Activated CD4-positive, alpha-beta T cell treated with anti-CD3 and anti-CD28 coated beads, Interleukin-2, amount 10 ng/mL, durations not matched to agents 7 days and 5 days (primary cell): ENCODE measurements around the gene DUSP5. TPM values are rescaled to one million over a fixed set of nuclear protein-coding genes. Genes with fewer than 3 reads are reported as not detected.
"Not testable (repeated sequence)": the region's sequence is repeated elsewhere in the genome, so short reads cannot be mapped to it uniquely, and the experiment has no call there.

ENCODE experiments used
- CTCF ChIA-PET: fragments of 350-600 bp; sonication (Branson Sonifier 250); formaldehyde crosslinking; loops from one replicate; lab custom pipeline; 2021; ENCODE audit warnings: antibody characterized with exemption; lab: Charles Lee
- POLR2A ChIA-PET: fragments of 350-600 bp; sonication (Branson Sonifier 250); formaldehyde crosslinking; loops from one replicate; lab custom pipeline; 2021; ENCODE audit warnings: antibody characterized with exemption; lab: Charles Lee
- DNase-seq: peaks from one replicate; pipeline ENCODE4 v3.0.0-alpha.2; 2020
- H3K27ac Mint-ChIP-seq: one replicate; pipeline ENCODE4 v1.8.0; 2021; ENCODE audit warnings: mild to moderate bottlenecking, moderate library complexity, mixed read lengths
- H3K27me3 Mint-ChIP-seq: one replicate; pipeline ENCODE4 v1.8.0; 2021; ENCODE audit warnings: mixed read lengths
- H3K36me3 Mint-ChIP-seq: one replicate; pipeline ENCODE4 v1.8.0; 2021; ENCODE audit warnings: low read depth, mixed read lengths
- H3K4me1 Mint-ChIP-seq: one replicate; pipeline ENCODE4 v1.8.0; 2021; ENCODE audit warnings: mixed read lengths
- H3K4me3 Mint-ChIP-seq: one replicate; pipeline ENCODE4 v1.8.0; 2021; ENCODE audit warnings: mild to moderate bottlenecking, moderate library complexity, mixed read lengths
- H3K9me3 Mint-ChIP-seq: one replicate; pipeline ENCODE4 v1.8.0; 2021; ENCODE audit warnings: mixed read lengths
- total RNA-seq, 2 experiments: library from RNA; stranded (reverse); gene quantifications; one replicate each; pipeline ENCODE4 v1.2.3, GENCODE V29; 2021

The DUSP5 gene
- total RNA-seq, 2 experiments from 2014 or later, result 24.8 to 25.9 TPM

DNA sequence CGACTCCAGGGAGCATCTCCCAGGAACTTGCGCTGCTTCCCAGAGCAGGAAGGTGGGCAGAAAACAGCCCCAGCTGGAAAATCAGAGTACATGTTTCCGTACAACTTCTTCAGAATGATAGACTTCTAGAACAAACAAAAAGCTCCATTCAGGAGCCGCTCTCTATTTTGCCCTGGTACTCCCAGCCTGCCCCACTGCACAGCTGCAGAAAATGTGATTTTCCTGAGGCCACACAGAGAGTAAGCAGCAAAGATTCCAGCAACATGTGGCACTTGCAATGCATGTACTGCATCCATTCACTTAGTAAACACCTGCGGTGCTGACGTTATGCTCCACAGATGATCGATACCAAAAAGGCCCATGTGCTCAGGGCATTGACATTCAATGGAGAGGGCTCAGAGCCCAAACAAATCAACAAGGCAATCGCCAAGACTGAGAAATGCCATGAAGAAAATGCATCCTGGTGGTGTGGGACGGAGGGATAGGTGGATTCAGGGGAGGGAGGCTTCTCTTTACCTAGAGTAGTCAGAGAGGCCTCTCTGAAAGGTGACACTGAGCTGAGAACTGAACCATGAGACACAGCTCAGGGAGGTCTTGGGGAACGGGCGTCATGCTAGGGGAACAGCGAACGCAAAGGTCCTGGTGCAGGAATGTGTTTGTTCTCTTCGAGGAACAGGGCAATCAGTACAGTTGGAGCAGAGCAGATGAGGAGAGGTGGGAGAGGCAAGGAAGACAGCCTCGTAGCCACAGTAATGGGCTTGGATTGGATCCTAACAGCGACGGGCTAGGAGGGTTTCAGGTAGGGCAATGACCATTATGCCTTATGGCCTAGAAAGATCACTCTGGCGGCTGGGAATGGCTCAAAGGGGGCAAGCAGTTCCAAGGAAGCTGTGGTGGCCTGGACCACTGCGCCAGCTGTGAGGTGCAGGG is 35.3 kb upstream of the DUSP5 start:
- peaks cover 29% of the 10 kb centered on the region for H3K4me1 Mint-ChIP-seq
- DNase-seq, result no peak
- H3K9me3 Mint-ChIP-seq, result no peaks in the 10 kb centered on the region
- H3K4me3 Mint-ChIP-seq, result no peak overlapping the region
- POLR2A ChIA-PET, result no interaction called here
- H3K27me3 Mint-ChIP-seq, result no peaks in the 10 kb centered on the region
- no peaks in the 10 kb centered on the region for H3K36me3 Mint-ChIP-seq
- H3K27ac Mint-ChIP-seq, result no peak overlapping the region
- CTCF ChIA-PET, result interaction anchor here (0.7 to 1.0 kb wide), 3 partner anchors 17 to 23 kb away, joined by 3 read pairs; no protein-coding TSS in a partner anchor

DNA sequence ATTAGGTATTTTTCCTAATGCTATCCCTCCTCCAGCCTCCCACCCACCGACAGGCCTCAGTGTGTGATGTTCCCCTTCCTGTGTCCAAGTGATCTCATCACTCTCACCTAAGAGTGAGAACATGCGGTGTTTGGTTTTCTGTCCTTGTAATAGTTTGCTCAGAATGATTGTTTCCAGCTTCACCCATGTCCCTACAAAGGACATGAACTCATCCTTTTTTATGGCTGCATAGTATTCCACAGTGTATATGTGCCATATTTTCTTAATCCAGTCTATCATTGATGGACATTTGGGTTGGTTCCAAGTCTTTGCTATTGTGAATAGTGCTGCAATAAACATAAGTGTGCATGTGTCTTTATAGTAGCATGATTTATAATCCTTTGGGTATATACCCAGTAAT is 29.4 kb upstream of the DUSP5 start:
- H3K27me3 Mint-ChIP-seq, H3K4me3 Mint-ChIP-seq, H3K27ac Mint-ChIP-seq, H3K4me1 Mint-ChIP-seq, H3K36me3 Mint-ChIP-seq, DNase-seq, H3K9me3 Mint-ChIP-seq, POLR2A ChIA-PET: not testable (repeated sequence)
- CTCF ChIA-PET, result interaction anchor here (0.6 to 0.7 kb wide), 2 partner anchors 18 to 19 kb away, joined by 3 read pairs; no protein-coding TSS in a partner anchor

DNA sequence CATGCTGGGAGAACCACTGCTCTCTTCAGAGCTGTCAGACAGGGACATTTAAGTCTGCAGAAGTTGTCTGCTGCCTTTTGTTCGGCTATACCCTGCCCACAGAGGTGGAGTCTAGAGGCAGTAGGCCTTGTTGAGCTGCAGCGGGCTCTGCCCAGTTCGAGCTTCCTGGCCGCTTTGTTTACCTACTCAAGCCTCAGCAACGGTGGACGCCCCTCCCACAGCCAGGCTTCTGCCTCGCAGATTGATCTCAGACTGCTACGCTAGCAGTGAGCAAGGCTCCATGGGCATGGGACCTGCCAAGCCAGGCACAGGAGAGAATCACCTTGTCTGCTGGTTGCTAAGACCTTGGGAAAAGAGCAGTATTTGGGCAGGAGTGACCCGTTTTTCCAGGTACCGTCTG is 27.2 kb upstream of the DUSP5 start:
- H3K9me3 Mint-ChIP-seq, H3K27ac Mint-ChIP-seq, H3K27me3 Mint-ChIP-seq, H3K4me3 Mint-ChIP-seq, DNase-seq, H3K4me1 Mint-ChIP-seq, POLR2A ChIA-PET, H3K36me3 Mint-ChIP-seq: not testable (repeated sequence)
- CTCF ChIA-PET, result interaction anchor here (1.5 to 1.9 kb wide), 3 partner anchors 12 to 31 kb away, joined by 4 to 5 read pairs (median 4); no protein-coding TSS in a partner anchor

- Mint-ChIP-seq H3K9me3 (peaks cover 2% of the 10 kb centered on the region), H3K27ac (no peak overlapping the region), H3K4me3 (no peak overlapping the region), H3K36me3 (peaks cover 2% of the 10 kb centered on the region), H3K4me1 (no peaks in the 10 kb centered on the region), H3K27me3 (peaks cover 2% of the 10 kb centered on the region)
- CTCF ChIA-PET, result interaction anchor here (0.6 to 1.6 kb wide), 6 partner anchors 11 to 48 kb away, joined by 3 to 5 read pairs (median 4); no protein-coding TSS in a partner anchor
- DNase-seq, result no peak
- POLR2A ChIA-PET, result no interaction called here
Measured at GRCh38 chr10:110471566-110472139, 26.1 kb upstream of the DUSP5 start.

DNA sequence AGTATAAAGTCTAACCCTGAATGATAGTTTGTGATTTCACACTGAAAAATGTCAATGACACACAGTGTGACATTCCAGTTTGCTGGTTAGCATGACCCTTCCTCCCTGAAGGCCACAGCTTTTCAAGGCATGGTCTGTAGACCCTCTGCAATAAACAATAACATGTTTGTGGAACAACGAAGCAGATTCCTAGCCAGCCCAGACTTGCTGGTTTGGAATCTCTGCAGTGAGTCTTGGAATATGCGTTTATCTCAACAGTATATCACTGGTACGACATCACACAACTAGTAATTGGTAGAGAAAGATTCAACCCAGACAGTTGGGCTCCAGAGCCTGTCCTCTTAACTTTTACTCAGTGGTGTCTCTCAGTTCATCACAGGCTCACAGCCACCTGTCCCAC is 23.7 kb upstream of the DUSP5 start:
- no peak overlapping the region for H3K27ac Mint-ChIP-seq
- H3K36me3 Mint-ChIP-seq, result peaks cover 2% of the 10 kb centered on the region
- peaks cover 2% of the 10 kb centered on the region for H3K9me3 Mint-ChIP-seq
- H3K4me3 Mint-ChIP-seq, result no peak overlapping the region
- CTCF ChIA-PET, result interaction anchor here (0.5 to 1.8 kb wide), 2 partner anchors 9 to 25 kb away, joined by 3 to 11 read pairs; no protein-coding TSS in a partner anchor
- no peaks in the 10 kb centered on the region for H3K4me1 Mint-ChIP-seq
- H3K27me3 Mint-ChIP-seq, result peaks cover 2% of the 10 kb centered on the region
- POLR2A ChIA-PET, result no interaction called here
- DNase-seq, result no peak

- Mint-ChIP-seq H3K27me3 (no peaks in the 10 kb centered on the region), H3K9me3 (peaks cover under 1% of the 10 kb centered on the region), H3K27ac (no peak overlapping the region), H3K4me3 (no peak overlapping the region), H3K36me3 (no peaks in the 10 kb centered on the region), H3K4me1 (no peaks in the 10 kb centered on the region)
- POLR2A ChIA-PET, result no interaction called here
- no peak for DNase-seq
- CTCF ChIA-PET, result interaction anchor here (1.4 to 1.8 kb wide), 2 partner anchors 9 to 14 kb away, joined by 3 to 11 read pairs; no protein-coding TSS in a partner anchor
Measured at GRCh38 chr10:110474826-110475225, 22.9 kb upstream of the DUSP5 start.

GRCh38 chr10:110475722-110476515 is 21.8 kb upstream of the DUSP5 start:
- CTCF ChIA-PET, result interaction anchor here (0.8 to 1.4 kb wide), 3 partner anchors 9 to 49 kb away, joined by 3 read pairs; no protein-coding TSS in a partner anchor
- DNase-seq, result no peak
- no peaks in the 10 kb centered on the region for H3K36me3 Mint-ChIP-seq
- POLR2A ChIA-PET, result no interaction called here
- no peak overlapping the region for H3K4me3 Mint-ChIP-seq
- H3K9me3 Mint-ChIP-seq, result no peaks in the 10 kb centered on the region
- H3K27ac Mint-ChIP-seq, result no peak overlapping the region
- H3K27me3 Mint-ChIP-seq, result no peaks in the 10 kb centered on the region
- no peaks in the 10 kb centered on the region for H3K4me1 Mint-ChIP-seq

DNA sequence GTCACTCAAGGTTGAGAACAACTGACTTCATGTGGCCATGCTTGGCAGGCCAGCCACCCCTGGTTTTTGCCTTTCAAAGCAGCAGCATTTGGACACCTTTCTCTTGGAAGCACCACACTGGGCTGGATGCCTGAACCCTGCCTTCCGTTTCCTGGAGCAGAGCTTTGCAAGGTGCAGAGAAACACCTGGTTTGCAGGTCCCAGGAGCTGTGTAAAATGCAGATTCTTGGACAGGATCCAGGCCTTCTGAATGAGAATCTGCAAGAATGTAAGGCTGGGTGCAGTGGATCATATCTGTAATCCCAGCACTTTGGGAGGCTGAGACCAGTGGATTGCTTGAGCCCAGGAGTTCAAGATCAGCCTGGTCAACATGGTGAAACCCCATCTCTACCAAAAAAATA is 18.0 kb upstream of the DUSP5 start:
- H3K27ac Mint-ChIP-seq, result no peak overlapping the region
- CTCF ChIA-PET, result interaction anchor here (0.7 to 1.4 kb wide), 2 partner anchors 14 to 16 kb away, joined by 3 read pairs; no protein-coding TSS in a partner anchor
- no peak for DNase-seq
- no peak overlapping the region for H3K4me3 Mint-ChIP-seq
- H3K4me1 Mint-ChIP-seq, result no peaks in the 10 kb centered on the region
- POLR2A ChIA-PET, result no interaction called here
- no peaks in the 10 kb centered on the region for H3K36me3 Mint-ChIP-seq
- H3K9me3 Mint-ChIP-seq, result no peaks in the 10 kb centered on the region
- peaks cover 3% of the 10 kb centered on the region for H3K27me3 Mint-ChIP-seq

DNA sequence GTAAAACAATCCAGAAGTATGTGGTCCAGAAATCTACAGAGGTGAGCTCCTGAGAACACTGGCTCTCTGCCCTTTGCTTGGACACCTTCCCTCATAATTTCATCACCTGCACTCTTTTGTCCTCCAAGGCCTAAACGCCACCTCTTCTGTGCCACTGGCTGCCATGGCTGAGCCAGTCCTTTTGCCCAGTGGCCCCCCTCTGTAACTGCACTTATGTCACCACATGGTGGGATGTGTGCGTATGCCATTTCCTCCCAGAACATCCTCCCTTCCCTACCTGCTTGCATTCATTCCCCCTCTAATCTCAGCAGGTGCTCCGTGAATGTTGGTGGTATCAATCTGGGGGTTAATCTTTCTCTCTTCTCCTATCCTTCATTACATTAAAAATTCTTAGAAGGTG is 17.3 kb upstream of the DUSP5 start:
- ChIA-PET POLR2A (no interaction called here), CTCF (interaction anchor here (1.4 kb wide), 1 partner anchor 17 kb away, joined by 3 read pairs; no protein-coding TSS in a partner anchor)
- DNase-seq, result no peak
- Mint-ChIP-seq H3K27ac (no peak overlapping the region), H3K36me3 (no peaks in the 10 kb centered on the region), H3K4me1 (no peaks in the 10 kb centered on the region), H3K27me3 (peaks cover 3% of the 10 kb centered on the region), H3K4me3 (no peak overlapping the region), H3K9me3 (no peaks in the 10 kb centered on the region)

DNA sequence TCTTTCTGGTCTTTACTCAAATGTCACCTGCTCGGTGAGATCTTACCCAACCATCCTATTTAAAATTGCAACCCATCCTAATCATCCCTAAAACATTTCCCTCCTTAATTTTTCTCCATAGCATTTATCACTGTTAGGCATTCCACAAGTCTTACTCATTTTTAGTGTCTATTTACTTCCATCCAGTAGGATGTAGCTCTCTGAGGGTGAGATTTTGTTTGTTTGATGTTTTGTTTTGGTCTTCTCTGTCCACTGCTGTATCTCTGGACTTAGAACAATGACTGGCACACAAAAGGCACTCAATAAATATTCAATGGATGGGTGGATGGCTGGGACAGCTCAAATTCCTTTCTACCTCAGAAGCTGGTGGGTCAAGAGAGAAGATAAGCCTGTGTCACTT is 15.8 kb upstream of the DUSP5 start:
- Mint-ChIP-seq H3K4me3 (no peak overlapping the region), H3K36me3 (no peaks in the 10 kb centered on the region), H3K27ac (no peak overlapping the region), H3K4me1 (no peaks in the 10 kb centered on the region), H3K9me3 (no peaks in the 10 kb centered on the region), H3K27me3 (peaks cover 3% of the 10 kb centered on the region)
- DNase-seq, result no peak
- CTCF ChIA-PET, result interaction anchor here (1.3 to 3.5 kb wide), 4 partner anchors 10 to 127 kb away, joined by 4 to 12 read pairs (median 9); no protein-coding TSS in a partner anchor
- POLR2A ChIA-PET, result no interaction called here

- CTCF ChIA-PET, result interaction anchor here (0.7 to 3.5 kb wide), 12 partner anchors 8 to 137 kb away, joined by 3 to 12 read pairs (median 3); no protein-coding TSS in a partner anchor
- peaks cover 8% of the 10 kb centered on the region for H3K27me3 Mint-ChIP-seq
Measured at GRCh38 chr10:110483633-110484032, 14.1 kb upstream of the DUSP5 start.

GRCh38 chr10:110485541-110485940 is 12.2 kb upstream of the DUSP5 start:
- Mint-ChIP-seq H3K36me3 (no peaks in the 10 kb centered on the region), H3K9me3 (no peaks in the 10 kb centered on the region), H3K4me1 (peaks cover 8% of the 10 kb centered on the region), H3K27me3 (peaks cover 17% of the 10 kb centered on the region), H3K4me3 (no peak overlapping the region), H3K27ac (no peak overlapping the region)
- ChIA-PET POLR2A (no interaction called here), CTCF (interaction anchor here (1.3 to 3.4 kb wide), 2 partner anchors 9 to 10 kb away, joined by 3 to 11 read pairs; no protein-coding TSS in a partner anchor)
- no peak for DNase-seq

More at GRCh38 chr10:110483633-110484032, 14.1 kb upstream of the DUSP5 start:
- Mint-ChIP-seq H3K27ac (no peak overlapping the region), H3K4me3 (no peak overlapping the region), H3K9me3 (no peaks in the 10 kb centered on the region), H3K4me1 (no peaks in the 10 kb centered on the region), H3K36me3 (no peaks in the 10 kb centered on the region)
- POLR2A ChIA-PET, result no interaction called here
- no peak for DNase-seq
